GM18526 (cell line): ENCODE measurements around the gene FGFR3.

Experiments used
- POLR2A ChIP-seq: IDR thresholded peaks from 3 replicates; pipeline ENCODE4 v1.6.1; 2011; ENCODE audit not compliant: insufficient read length; ENCODE audit errors: extremely low read depth

Gene FGFR3

DNA sequence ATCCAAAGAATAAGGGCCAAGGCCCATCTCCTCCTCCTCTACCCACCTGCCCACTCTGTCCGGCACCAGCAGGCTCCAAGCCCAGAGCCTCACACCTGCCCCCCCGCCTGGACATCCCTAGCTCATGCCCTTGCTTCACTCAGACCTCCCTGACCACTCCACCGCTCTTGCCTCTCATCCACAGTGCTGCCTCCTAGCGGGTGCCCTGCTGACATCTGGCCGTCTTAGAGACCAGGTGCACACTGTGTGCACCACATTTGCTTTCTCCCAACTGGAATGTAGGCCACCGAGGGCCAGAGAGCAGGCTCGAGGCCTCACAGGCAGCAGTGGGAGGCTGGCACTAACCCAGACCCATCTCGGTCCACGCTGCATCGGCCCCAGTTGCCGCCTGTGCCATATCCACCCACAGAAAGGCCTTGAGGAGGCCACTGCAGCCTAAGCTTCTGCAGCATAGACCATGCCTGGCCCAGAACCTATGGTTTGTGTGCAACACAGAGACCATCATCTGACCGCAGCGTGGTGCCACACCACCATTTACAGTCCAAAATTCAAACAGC lies 49.3 kb downstream of the FGFR3 start:
- no peak for TF ChIP-seq POLR2A

DNA sequence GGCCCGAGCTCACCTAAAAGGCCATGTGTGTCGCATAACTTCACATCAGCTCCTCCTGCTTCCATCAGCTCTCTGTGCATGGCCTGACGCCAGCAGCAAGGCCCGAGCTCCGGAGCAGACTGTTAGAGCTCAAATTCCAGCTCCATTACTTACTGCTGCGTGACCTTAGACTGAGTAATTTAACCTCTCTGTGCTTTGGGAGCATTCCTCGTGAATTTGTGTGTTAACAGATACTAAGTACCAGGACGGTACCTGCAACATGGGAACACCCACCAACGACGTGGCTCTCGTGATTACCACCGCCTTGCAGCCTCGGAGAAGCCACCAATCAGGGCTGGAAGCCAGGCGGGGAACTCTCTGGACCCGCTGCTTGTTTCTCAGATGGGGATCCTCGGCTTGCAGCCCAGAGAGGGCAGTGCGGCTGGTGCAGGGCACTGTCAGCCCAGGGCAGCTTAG lies 49.9 kb downstream of the FGFR3 start:
- TF ChIP-seq POLR2A, result no peak

DNA sequence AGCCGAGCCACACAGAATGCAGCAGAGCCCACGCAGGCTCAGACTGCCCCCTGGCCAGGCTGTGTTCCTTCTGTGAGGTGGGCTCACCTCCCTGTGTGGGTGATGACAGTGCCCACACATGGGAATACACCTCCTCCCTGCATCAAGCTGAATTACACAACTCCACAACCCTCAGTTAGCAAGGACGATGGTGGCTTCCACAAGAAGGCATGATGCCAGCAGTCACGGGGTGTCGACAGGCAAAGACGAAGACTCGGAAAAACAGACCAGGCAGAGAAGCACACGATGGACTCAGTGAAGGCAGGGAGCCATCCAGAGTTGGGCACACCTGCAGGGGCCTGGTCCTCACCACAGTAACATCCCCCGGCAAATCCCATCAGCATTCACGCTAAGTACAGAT lies 50.8 kb downstream of the FGFR3 start:
- no peak for TF ChIP-seq POLR2A

DNA sequence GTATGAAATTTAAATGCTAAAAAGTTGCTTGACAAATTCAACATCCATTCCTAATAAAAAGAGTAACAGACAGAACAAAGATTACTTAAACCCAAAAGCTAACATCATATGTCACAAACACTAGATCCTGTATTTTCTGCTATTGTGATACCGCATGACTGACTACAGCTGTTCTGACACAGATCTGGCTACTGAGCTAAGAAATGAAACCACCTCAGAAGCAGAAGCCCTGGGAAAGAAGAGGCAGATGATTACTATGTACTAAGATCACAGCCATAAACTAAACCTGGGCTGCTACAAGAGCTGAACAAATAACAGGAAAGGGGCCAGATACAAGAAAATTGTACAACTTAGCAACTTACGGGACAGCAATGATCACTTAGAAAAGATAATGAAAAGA lies 53.5 kb downstream of the FGFR3 start:
- no peak for TF ChIP-seq POLR2A

DNA sequence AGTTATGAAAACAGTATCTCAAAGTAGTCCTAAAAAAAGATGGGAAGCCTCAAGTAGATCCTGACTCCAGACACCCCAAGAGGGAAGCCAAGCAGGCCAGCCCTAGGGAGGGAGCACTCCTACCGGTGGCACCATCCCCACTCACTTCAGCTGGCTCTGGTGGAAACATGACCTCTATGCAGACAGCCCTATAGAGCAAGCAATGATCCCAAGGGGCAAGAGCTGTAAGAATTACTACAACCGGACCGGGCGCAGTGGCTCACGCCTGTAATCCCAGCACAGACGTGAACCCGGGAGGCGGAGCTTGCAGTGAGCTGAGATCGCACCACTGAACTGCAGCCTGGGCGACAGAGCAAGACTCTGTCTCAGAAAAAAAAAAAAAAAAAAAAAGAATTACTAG lies 57.2 kb downstream of the FGFR3 start:
- no peak for TF ChIP-seq POLR2A

DNA sequence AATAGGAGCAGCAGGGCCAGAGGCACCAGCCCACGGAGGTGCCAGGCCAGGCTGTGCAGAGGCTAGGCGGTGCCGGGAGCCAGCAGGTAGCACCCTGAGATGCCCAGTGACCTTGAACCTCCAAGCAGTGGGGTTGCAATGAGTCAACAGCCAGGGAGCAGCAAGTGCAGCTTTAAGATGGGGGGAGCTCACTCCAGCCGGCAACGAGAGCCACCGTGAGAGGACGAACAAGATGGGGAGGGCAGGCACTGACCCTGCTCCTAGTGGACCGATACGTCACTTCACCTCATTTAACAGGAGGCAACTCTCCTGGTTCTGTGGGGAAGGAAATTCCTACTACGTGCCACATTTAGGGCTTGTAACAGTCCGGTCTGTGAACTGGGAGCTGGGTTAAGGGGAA lies 58.1 kb downstream of the FGFR3 start:
- no peak for TF ChIP-seq POLR2A

DNA sequence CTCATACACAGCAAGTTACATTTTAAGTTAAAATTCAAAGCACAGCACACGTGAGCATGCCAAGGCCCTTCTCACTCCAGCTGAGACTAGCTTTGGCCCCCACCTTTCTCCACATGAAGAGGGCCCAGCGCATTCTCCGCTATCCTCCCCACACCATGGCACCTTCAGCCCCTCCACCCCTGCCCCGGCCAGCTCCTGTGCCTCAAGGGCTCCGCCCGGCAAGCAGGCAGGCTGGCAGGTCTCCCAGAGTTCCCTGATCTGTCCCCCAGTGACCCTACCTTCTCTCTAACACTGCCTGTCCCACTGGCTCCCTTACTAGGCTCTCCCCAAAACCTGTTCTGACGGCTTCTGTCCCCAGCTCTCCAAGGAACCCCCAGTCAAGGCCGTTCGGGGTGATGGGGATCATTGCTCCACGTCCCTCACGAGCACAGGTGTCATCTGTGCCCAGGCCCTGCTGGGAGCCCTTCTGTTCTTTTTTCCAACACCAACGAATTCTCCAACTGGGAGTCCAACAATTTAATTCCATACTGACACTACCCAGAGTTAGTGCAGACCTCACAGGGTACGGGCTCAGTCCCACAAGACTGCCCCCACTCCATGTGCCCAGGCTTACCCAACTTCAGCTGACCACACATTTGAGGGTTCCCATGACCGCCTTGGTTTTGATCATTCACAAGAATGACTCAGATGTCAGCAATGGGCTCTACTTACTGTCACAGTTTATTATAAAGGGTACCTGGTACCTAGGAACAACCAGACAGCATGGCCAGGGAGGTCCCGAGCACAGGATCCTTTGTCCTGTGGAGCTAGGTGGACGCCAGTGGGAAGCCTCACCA lies 58.7 kb downstream of the FGFR3 start:
- TF ChIP-seq POLR2A, result no peak

DNA sequence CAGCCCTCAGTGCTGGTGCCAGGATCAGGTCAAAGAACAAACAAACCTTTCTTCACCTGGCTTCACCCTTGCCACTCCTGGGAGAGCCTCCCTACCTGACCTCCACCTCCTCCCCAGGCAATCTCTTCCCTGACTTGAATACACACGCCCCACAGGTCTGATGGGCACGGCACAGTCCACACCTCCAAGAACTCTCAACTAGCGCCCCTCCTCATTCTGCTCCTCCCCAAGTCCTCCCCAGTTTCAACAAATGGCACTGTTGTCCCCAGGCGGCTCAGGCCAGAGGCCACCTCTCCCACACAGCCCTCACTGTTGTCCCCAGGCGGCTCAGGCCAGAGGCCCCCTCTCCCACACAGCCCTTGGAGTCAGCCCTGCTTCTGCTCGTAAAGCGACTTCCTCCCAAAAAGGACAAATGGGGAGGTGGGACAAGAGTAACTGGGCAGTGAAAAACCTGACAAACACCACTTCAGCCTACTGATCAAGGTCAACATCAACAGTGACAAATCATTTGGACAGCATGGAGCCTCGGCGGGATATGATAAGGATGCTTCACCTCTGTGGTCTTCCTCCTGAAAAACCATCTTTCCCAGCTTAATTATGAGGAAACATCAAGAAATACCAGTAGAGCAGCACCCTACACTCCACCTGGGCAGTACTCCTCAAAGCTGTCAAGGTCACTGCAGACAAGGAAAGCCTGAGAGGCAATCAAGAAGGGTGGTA lies 60.0 kb downstream of the FGFR3 start:
- TF ChIP-seq POLR2A, result no peak

DNA sequence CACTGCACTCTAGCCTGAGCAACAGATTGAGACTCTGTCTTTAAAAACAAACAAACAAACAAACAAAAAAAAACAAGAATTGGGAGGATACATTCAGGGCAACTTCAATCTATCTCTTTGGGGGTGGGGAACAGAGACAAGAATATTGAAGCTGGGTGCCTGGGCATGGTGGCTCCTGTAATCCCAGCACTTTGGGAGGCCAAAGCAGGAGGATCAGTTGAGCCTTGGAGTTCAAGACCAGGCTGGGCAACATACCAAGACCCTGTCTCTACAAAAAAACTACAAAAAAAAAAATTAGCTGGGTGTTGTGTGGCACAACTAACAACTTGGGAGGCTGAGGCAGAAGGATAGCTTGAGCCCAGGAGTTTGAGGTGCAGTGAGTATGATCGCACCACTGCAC lies 61.7 kb downstream of the FGFR3 start:
- no peak for TF ChIP-seq POLR2A

DNA sequence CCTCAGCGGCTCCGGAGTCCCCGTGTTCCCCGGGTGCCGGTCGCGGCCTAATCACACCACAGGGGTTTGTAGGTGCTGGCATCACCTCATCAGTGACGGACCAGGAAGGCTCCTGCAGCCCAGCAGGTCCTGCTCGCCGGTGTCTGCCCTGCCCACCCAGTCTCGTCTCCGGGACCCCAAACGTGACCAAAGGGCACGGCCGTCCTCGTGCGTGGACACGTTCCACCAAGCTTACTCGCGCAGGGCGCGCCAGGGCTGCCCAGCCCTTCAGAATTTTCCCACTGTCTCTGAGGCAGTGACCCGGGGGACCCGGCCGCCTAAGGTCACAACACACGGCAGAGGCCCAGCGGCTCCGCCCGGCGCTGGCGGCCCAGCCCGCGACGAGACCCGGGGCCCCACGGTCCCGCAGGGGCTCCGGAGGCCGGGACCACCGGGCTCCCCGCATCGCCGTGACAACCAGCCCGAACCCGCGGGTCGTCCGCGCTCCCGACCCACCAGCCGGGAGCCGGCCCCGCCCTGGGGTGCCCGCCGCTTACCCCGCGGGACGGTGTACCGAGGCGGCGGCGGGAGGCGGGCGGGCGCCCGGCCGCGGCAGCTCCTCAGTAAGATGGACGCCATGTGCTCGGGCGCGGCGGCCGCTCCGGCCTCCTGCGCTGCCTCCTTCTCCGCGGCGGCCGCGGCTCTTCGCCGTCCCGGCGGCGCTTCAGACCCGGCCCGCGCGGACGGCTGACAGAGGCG lies 62.4 kb downstream of the FGFR3 start:
- no peak for TF ChIP-seq POLR2A

DNA sequence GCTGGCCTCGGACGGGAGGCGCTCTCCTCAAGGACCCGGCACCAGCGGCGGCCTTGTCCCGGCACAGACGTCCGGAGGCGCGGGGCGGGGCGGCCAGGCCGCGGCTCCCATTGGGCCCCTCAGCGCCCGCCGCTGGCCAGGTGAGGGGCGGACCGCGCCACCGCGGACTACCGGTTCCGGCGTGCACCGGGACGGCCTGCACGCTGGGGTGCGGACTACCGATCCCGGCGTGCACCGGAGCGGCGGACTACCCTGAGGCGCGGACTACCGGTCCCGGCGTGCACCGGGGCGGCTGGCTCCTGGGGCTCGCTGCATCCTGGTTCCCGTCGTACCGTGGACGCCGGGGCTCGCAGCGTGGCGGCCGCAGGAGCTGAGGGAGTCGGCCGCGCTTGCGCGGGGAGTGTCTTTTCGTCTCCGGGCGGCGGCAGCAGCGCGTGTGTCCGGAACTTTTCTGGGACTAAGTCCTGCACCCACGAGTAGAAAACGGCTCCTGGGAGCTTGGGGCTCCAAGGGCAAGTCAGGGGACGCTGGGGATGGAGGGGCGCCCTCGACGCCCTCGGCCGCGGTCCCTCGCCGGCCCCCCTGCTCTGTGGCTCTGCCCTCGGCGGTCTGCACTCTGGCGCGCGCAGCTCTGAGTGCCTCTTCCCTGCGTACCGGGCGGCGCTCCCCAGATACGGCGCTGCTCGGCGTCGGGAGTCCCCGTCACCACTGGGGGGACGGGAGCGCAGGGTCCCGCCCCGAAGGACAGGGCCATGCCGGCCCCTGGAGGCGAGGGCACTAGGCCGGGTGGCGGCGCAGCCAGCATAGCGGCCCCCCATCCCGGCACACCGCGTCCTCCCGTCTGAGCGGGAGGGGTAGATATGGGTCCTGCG lies 63.2 kb downstream of the FGFR3 start, which contains the start of gene LETM1:
Gene LETM1 (minus strand): TSS at position 86 of the 872 bp plus-strand sequence. CDS start 206 bp downstream, outside the sequence.
- TF ChIP-seq POLR2A, result peak; percentile 86

DNA sequence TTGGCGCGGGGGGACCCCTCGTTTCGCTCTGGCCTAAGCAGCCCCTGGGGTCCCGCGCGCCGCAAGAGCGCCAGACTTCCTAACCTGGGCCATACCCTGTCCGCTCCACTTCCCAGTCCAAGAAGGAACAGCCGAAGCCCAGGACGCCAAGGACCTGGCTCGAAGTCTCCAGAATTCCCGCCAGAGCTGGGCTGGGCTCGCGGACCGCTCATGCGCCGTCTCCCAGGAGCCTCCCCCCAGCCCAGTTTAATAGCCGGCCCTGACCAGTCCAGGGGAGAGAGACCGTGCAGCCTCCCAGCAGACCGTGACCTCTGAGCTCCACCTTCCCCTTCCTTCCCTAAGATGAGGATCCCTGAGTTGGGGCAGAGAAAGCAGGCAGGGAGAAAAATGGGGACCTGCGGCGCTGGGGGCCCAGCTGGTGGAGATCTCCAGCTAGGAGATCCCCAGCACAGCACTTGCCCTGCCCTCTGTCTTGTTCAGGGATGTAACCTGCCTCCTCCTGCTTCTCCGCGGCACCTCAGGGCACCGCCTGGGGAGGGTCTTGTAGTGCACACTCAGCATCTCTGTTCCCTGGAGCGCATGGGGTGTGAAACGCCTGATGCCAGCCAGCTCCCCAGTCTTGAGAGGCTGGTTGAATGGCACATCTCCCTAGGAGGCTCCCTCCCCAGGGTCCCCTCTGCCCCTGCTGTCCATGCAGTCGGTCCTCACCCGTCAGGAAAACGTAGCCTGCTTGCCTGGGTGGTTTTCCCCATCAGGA lies 64.0 kb downstream of the FGFR3 start:
- TF ChIP-seq POLR2A, result no peak

DNA sequence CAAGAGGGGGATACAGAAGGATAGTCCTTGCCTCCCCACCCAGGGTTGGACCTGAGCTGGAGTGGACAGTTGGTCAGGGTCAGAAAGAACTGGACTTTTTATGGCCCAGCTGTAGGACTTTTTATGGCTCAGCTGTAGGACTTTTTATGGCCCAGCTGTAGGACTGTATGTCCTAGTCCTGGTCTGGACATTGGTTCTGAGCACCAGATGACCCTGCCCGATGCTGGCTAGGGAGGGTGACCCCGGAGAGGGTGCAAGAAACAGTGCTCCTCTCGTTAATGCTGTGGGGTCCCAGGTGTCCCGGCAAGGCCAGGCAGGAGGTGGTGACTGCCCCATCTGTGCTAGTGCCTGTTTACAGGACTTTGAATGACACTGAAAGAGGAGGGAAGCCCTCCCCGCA lies 64.8 kb downstream of the FGFR3 start:
- no peak for TF ChIP-seq POLR2A
